Muscle of leg (tissue), 3 donors: ENCODE measurements around the gene MTCL3.

Source experiments
- DNase-seq: peaks from one replicate; pipeline ENCODE4 v3.0.0; 2013
- H3K27ac ChIP-seq: one replicate; pipeline ENCODE4 v1.5.1; 2013; ENCODE audit warnings: mild to moderate bottlenecking, low read length, control low read depth
- H3K27me3 ChIP-seq: one replicate; pipeline ENCODE4 v1.6.1; 2013; ENCODE audit warnings: low read length; ENCODE audit not compliant: control insufficient read depth, insufficient read depth
- H3K36me3 ChIP-seq: one replicate; pipeline ENCODE4 v1.6.1; 2013; ENCODE audit warnings: low read length; ENCODE audit not compliant: control insufficient read depth, insufficient read depth
- H3K4me1 ChIP-seq: one replicate; pipeline ENCODE4 v1.6.1; 2013; ENCODE audit warnings: low read length; ENCODE audit not compliant: control insufficient read depth, insufficient read depth
- H3K4me3 ChIP-seq: one replicate; pipeline ENCODE4 v1.5.1; 2013; ENCODE audit warnings: low read length, control low read depth
- H3K9me3 ChIP-seq: replicated peaks from 2 replicates; pipeline ENCODE4 v1.6.1; 2013; ENCODE audit warnings: low read depth, low read length; ENCODE audit not compliant: control insufficient read depth
- whole genome bisulfite sequencing: methylation state at CpG from one replicate; pipeline ENCODE4 v1.1.5; 2013; ENCODE audit warnings: missing lambda C conversion rate; ENCODE audit not compliant: insufficient coverage; 5-methylcytosine and 5-hydroxymethylcytosine counted together

MTCL3 gene

GRCh38 chr6:127518710-127519468 lies at the start of gene MTCL3:
MTCL3 (minus strand) TSS chr6:127519335.
- no peaks in the 10 kb centered on the region for H3K9me3 ChIP-seq
- 1% methylated on average over 34 of the region's 42 CpGs for WGBS
- no peaks in the 10 kb centered on the region for H3K36me3 ChIP-seq
- DNase-seq, result peak; percentile 27
- H3K27me3 ChIP-seq, result peaks cover 34% of the 10 kb centered on the region
- H3K4me1 ChIP-seq, result peaks cover 25% of the 10 kb centered on the region
- H3K27ac ChIP-seq, result no peak within 1 kb of the TSS
- H3K4me3 ChIP-seq, result no peak within 1 kb of the TSS

DNA sequence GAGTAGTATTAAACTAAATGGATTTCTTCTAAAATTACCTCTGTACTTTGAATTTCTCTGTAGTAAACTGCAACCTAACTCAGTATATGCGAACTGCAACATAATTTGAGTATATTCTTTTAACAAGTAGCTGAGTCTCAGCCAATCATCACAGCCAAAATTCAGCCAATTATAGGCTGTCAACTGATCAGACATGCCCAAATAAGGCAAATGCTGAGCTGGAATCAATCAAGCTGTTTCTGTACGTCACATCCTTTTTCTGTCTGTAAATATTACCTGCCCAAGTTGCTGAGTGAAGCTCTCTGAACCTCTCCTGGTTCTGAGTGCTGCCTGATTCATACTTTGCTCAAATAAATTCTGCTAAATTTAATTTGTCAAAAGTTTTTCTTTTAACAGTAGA lies 48.3 kb upstream of the MTCL3 start:
- H3K27ac ChIP-seq, result no peak overlapping the region
- H3K4me1 ChIP-seq, result no peaks in the 10 kb centered on the region
- H3K27me3 ChIP-seq, result no peaks in the 10 kb centered on the region
- WGBS, result 0% methylated on average over 1 of the region's 2 CpGs
- H3K36me3 ChIP-seq, result no peaks in the 10 kb centered on the region
- H3K9me3 ChIP-seq, result no peaks in the 10 kb centered on the region
- no peak overlapping the region for H3K4me3 ChIP-seq
- no peak for DNase-seq

DNA sequence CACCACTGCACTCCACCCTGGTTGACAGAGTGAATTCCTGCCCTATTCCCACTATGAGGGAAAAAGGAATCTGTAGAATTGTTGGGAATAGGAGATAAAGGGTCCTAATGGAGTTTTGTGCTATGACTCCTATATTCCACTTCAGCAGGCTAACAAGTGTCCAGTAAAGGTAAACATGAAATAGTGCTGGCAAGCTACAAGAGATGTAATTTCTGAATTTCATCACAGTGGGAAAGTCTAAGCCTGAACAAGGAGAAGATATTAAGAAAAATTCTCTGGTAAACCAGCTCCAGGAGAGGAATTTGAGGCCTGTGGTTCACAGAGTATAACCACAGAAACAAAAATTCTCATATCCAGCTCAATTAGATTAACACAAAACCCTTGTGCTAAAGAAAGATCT lies 47.5 kb upstream of the MTCL3 start:
- no peak overlapping the region for H3K27ac ChIP-seq
- no peak for DNase-seq
- H3K4me1 ChIP-seq, result no peaks in the 10 kb centered on the region
- no peaks in the 10 kb centered on the region for H3K27me3 ChIP-seq
- H3K36me3 ChIP-seq, result no peaks in the 10 kb centered on the region
- no peaks in the 10 kb centered on the region for H3K9me3 ChIP-seq
- no peak overlapping the region for H3K4me3 ChIP-seq

- H3K4me1 ChIP-seq, result no peaks in the 10 kb centered on the region
- no peak for DNase-seq
- no peaks in the 10 kb centered on the region for H3K27me3 ChIP-seq
- H3K9me3 ChIP-seq, result no peaks in the 10 kb centered on the region
- H3K4me3 ChIP-seq, result no peak overlapping the region
- no peaks in the 10 kb centered on the region for H3K36me3 ChIP-seq
- H3K27ac ChIP-seq, result no peak overlapping the region
These were observed 47.0 kb upstream of the MTCL3 start for GRCh38 chr6:127566119-127566518.

GRCh38 chr6:127564761-127565160 lies 45.6 kb upstream of the MTCL3 start:
- no peak overlapping the region for H3K4me3 ChIP-seq
- WGBS, result no CpG with 5 or more reads among the region's 3 CpGs
- H3K27me3 ChIP-seq, result no peaks in the 10 kb centered on the region
- no peaks in the 10 kb centered on the region for H3K4me1 ChIP-seq
- no peaks in the 10 kb centered on the region for H3K9me3 ChIP-seq
- H3K27ac ChIP-seq, result no peak overlapping the region
- no peaks in the 10 kb centered on the region for H3K36me3 ChIP-seq
- DNase-seq, result no peak

DNA sequence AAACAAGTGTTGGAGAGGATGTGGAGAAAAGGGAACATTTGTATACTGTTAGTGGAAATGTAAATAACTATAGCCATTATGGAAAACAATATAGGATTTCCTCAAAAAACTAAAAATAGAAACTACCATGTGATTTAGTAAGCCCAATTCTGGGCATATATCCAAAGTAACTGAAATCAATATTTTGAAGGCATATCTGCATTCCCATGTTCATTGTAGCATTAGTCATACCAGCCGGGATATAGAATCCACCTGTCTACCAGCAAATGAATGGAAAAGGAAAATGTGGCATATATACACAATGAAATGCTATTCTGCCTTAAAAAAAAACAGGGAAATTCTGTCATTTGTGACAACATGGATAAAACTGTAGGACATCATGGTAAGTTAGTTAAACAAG lies 42.5 kb upstream of the MTCL3 start:
- no CpG with 5 or more reads among the region's 1 CpG for whole genome bisulfite sequencing
- no peak overlapping the region for H3K4me3 ChIP-seq

DNA sequence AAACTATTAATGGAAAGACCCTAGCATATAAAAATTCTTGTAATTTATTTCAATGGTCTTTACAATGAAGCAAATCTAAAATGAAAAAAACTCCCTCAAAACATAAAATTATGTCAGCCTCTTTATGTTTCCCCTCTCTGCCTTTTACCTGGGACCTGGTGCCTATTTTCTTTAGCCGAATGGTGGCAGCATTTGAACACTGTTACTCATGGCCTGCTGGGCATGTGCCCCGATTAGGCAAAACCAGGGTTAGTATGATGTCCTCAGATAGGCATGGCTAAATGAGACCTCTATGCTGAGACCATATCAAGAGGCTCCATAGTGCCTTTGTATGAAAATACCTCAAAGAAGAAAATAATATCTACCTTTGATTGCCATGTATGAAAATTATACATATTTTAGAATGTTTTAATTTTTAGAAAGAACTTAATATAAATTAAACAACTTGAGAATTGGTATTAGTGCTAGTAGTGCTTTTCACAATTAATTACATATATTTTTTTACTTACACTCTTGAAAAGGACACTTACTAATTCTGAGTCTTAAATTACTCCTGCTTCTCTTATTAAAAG lies 35.4 kb upstream of the MTCL3 start:
- no peaks in the 10 kb centered on the region for H3K4me1 ChIP-seq
- no peaks in the 10 kb centered on the region for H3K36me3 ChIP-seq
- no peak overlapping the region for H3K4me3 ChIP-seq
- H3K9me3 ChIP-seq, result no peaks in the 10 kb centered on the region
- DNase-seq, result no peak
- no peaks in the 10 kb centered on the region for H3K27me3 ChIP-seq
- no peak overlapping the region for H3K27ac ChIP-seq
- WGBS, result no CpG with 5 or more reads among the region's 2 CpGs

More for the DNA sequence above, 42.5 kb upstream of the MTCL3 start:
- DNase-seq, result no peak
- no peaks in the 10 kb centered on the region for H3K4me1 ChIP-seq
- no peaks in the 10 kb centered on the region for H3K9me3 ChIP-seq
- no peaks in the 10 kb centered on the region for H3K36me3 ChIP-seq
- H3K27ac ChIP-seq, result no peak overlapping the region
- no peaks in the 10 kb centered on the region for H3K27me3 ChIP-seq

GRCh38 chr6:127550403-127550802 lies 31.3 kb upstream of the MTCL3 start:
- H3K4me3 ChIP-seq, result no peak overlapping the region
- no peaks in the 10 kb centered on the region for H3K36me3 ChIP-seq
- H3K27me3 ChIP-seq, result no peaks in the 10 kb centered on the region
- no peak for DNase-seq
- no peaks in the 10 kb centered on the region for H3K9me3 ChIP-seq
- no peak overlapping the region for H3K27ac ChIP-seq
- no peaks in the 10 kb centered on the region for H3K4me1 ChIP-seq

DNA sequence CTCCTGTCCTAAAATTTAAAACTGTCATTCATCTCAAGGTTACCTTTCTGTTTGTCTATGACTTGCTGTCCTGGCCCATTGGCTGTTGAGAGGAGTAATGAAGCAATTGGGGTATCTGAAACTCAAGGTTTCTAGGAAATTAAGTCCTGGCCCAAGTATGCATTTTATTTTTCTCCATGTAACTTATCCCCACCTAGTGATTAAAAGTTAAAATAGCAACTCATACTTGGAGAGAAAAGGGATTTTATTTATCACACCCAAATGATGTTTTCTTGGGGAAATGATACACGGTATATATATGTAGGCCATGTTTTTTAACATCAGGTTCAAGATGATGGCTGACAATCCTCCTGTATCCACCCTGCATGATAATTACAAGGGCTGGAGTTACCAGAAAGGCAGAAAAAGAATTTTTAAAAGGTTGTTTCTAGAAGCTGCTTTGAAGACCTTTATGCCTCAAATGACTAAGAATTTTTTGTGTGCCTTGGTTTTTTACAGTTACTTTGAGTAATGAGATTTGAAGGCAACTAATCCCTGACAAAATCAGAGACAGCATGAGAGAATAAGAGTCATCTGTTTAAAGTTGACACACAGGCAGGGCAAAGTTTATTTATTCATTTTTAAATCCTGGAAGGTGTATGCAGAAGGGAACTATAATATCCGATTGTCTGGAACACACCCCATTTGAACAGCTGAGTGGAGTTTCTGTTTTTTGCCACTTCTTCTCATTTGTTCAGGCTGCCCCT lies 28.9 kb upstream of the MTCL3 start:
- no CpG with 5 or more reads among the region's 2 CpGs for WGBS
- no peak overlapping the region for H3K27ac ChIP-seq
- H3K36me3 ChIP-seq, result no peaks in the 10 kb centered on the region
- no peaks in the 10 kb centered on the region for H3K27me3 ChIP-seq
- no peaks in the 10 kb centered on the region for H3K9me3 ChIP-seq
- H3K4me3 ChIP-seq, result no peak overlapping the region
- H3K4me1 ChIP-seq, result no peaks in the 10 kb centered on the region
- DNase-seq, result peak; percentile 4

- no CpG with 5 or more reads among the region's 1 CpG for WGBS
- no peaks in the 10 kb centered on the region for H3K9me3 ChIP-seq
- H3K36me3 ChIP-seq, result no peaks in the 10 kb centered on the region
- no peaks in the 10 kb centered on the region for H3K4me1 ChIP-seq
- H3K27ac ChIP-seq, result no peak overlapping the region
- H3K27me3 ChIP-seq, result no peaks in the 10 kb centered on the region
- H3K4me3 ChIP-seq, result no peak overlapping the region
- DNase-seq, result no peak
These were observed 28.1 kb upstream of the MTCL3 start for GRCh38 chr6:127547215-127547614.
